Left ventricle myocardium inferior (tissue), 1 donor: ENCODE data around the gene ATF3. TPM values are rescaled to one million over a fixed set of nuclear protein-coding genes. Genes with fewer than 3 reads are reported as not detected.

Experiments
- DNase-seq: peaks from one replicate; pipeline ENCODE4 v3.0.0-alpha.2; 2020
- H3K27ac ChIP-seq: fragments of 200-600 bp; replicated peaks from 2 replicates; pipeline ENCODE4 v1.8.0; 2021
- H3K27me3 ChIP-seq: fragments of 200-600 bp; 2 replicates; pipeline ENCODE4 v1.8.0; 2021; ENCODE audit warnings: low read depth
- H3K36me3 ChIP-seq: fragments of 200-600 bp; 2 replicates; pipeline ENCODE4 v1.8.0; 2021
- H3K4me1 ChIP-seq: fragments of 200-600 bp; 2 replicates; pipeline ENCODE4 v1.8.0; 2021
- H3K4me3 ChIP-seq: fragments of 200-600 bp; 2 replicates; pipeline ENCODE4 v1.8.0; 2021; ENCODE audit warnings: mild to moderate bottlenecking, moderate library complexity
- H3K9me3 ChIP-seq: fragments of 200-600 bp; replicated peaks from 2 replicates; pipeline ENCODE4 v1.8.0; 2021
- CTCF ChIP-seq: fragments of 200-600 bp; IDR thresholded peaks from 2 replicates; pipeline ENCODE4 v1.8.0; 2021; ENCODE audit warnings: antibody characterized with exemption, mild to moderate bottlenecking, borderline replicate concordance
- intact Hi-C: fragments of 100-400 bp; cut with micrococcal nuclease; formaldehyde crosslinking; loops from one replicate; pipeline ENCODE4 v1.11.0; 2022
- total RNA-seq: library from RNA; stranded (reverse); fragmentation: NEBNext Ultra II Directional; extraction: Animal tissue kit (Norgen Biotek cat#: 25700); gene quantifications from one replicate; pipeline ENCODE4 v1.2.1, GENCODE V29; 2021
- donor health status: DM: no; HTN: yes; CAD: no; lungs with severe emphysema.

ATF3 gene
- total RNA-seq, 1 donor from 2014 or later, result 20.0 TPM

- no peak for TF ChIP-seq CTCF
- intact Hi-C loops, result no loop called here
- H3K9me3 ChIP-seq, result no peaks in the 10 kb centered on the region
- no peak for DNase-seq
- no peak overlapping the region for H3K27ac ChIP-seq
- H3K4me3 ChIP-seq, result no peak overlapping the region
- H3K27me3 ChIP-seq, result peaks cover 11% of the 10 kb centered on the region
- no peaks in the 10 kb centered on the region for H3K4me1 ChIP-seq
- no peaks in the 10 kb centered on the region for H3K36me3 ChIP-seq
Measured at GRCh38 chr1:212594640-212595039, 13.9 kb upstream of the ATF3 start.

- H3K27me3 ChIP-seq, result peaks cover 7% of the 10 kb centered on the region
- TF ChIP-seq CTCF, result no peak
- H3K27ac ChIP-seq, result peak overlapping the region; percentile 65
- H3K4me1 ChIP-seq, result no peaks in the 10 kb centered on the region
- DNase-seq, result no peak
- intact Hi-C loops, result no loop called here
- H3K36me3 ChIP-seq, result no peaks in the 10 kb centered on the region
- H3K9me3 ChIP-seq, result no peaks in the 10 kb centered on the region
- no peak overlapping the region for H3K4me3 ChIP-seq
Measured at GRCh38 chr1:212595229-212595628, 13.3 kb upstream of the ATF3 start.

GRCh38 chr1:212595787-212596714 lies 12.5 kb upstream of the ATF3 start:
- intact Hi-C loops, result no loop called here
- Histone ChIP-seq H3K9me3 (no peaks in the 10 kb centered on the region), H3K27ac (peak overlapping the region; percentile 65), H3K4me1 (no peaks in the 10 kb centered on the region), H3K36me3 (no peaks in the 10 kb centered on the region), H3K4me3 (no peak overlapping the region), H3K27me3 (peaks cover 2% of the 10 kb centered on the region)
- no peak for DNase-seq
- TF ChIP-seq CTCF, result peak; percentile 51

GRCh38 chr1:212596798-212597197 lies 11.8 kb upstream of the ATF3 start:
- no peaks in the 10 kb centered on the region for H3K9me3 ChIP-seq
- no peak for DNase-seq
- no peak for TF ChIP-seq CTCF
- H3K4me3 ChIP-seq, result no peak overlapping the region
- H3K36me3 ChIP-seq, result no peaks in the 10 kb centered on the region
- H3K27ac ChIP-seq, result peak overlapping the region; percentile 65
- H3K4me1 ChIP-seq, result no peaks in the 10 kb centered on the region
- intact Hi-C loops, result no loop called here
- no peaks in the 10 kb centered on the region for H3K27me3 ChIP-seq

GRCh38 chr1:212597487-212597886 lies 11.1 kb upstream of the ATF3 start:
- DNase-seq, result no peak
- H3K4me1 ChIP-seq, result no peaks in the 10 kb centered on the region
- H3K36me3 ChIP-seq, result no peaks in the 10 kb centered on the region
- H3K4me3 ChIP-seq, result no peak overlapping the region
- intact Hi-C loops, result no loop called here
- H3K9me3 ChIP-seq, result no peaks in the 10 kb centered on the region
- TF ChIP-seq CTCF, result no peak
- no peak overlapping the region for H3K27ac ChIP-seq
- no peaks in the 10 kb centered on the region for H3K27me3 ChIP-seq
